GM12878 (cell line): Measurements from ENCODE around the gene CTXND2. TPM values are rescaled to one million over a fixed set of nuclear protein-coding genes. Genes with fewer than 3 reads are reported as not detected.

Experiments
- ATAC-seq: fragments of 200-7000 bp; cut with Tn5 transposase; 3 replicates; pipeline ENCODE4 v1.9.1; 2020; ENCODE audit warnings: mild to moderate bottlenecking, moderate library complexity
- BruUV-seq: library from RNA; stranded (reverse); fragments of 400-500 nt; replicated peaks from 2 replicates; lab custom pipeline; 2021; lab: Mats Ljungman, UMichigan
- CTCF ChIA-PET: fragments of 300-600 bp; sonication (Branson Sonifier 250); formaldehyde crosslinking; extraction: SDS; loops from one replicate; lab custom pipeline; 2021; ENCODE audit warnings: inconsistent platforms; lab: Yijun Ruan, JAX
- POLR2A ChIA-PET: fragments of 350-600 bp; formaldehyde crosslinking; extraction: SDS; loops from one replicate; lab custom pipeline; 2021; ENCODE audit warnings: inconsistent platforms; lab: Charles Lee
- RAD21 ChIA-PET: fragments of 300-600 bp; sonication (Branson Sonifier 250); formaldehyde crosslinking; loops from one replicate; lab custom pipeline; 2023; ENCODE audit warnings: antibody characterized with exemption; ENCODE audit not compliant: unreplicated experiment; lab: Charles Lee
- SMC1A ChIA-PET: fragments of 300-600 bp; sonication (Branson Sonifier 250); formaldehyde crosslinking; loops from one replicate; lab custom pipeline; 2023; ENCODE audit not compliant: unreplicated experiment, uncharacterized antibody; lab: Charles Lee
- DNase-seq: peaks from one replicate; pipeline ENCODE4 v3.0.0-alpha.2; 2011; ENCODE audit warnings: low read depth, low spot score
- FAIRE-seq: peaks from 3 replicates; lab custom pipeline; 2011; peaks lifted over from hg19 to GRCh38; lab: Jason Lieb, UNC
- H2AFZ ChIP-seq: 2 replicates; pipeline ENCODE4 v1.6.0; 2011; ENCODE audit warnings: low read depth, low read length, control low read depth; ENCODE audit not compliant: control insufficient read depth
- H3K27ac ChIP-seq: 2 replicates; pipeline ENCODE4 v1.5.1; 2011; ENCODE audit warnings: control low read depth; ENCODE audit not compliant: control insufficient read depth, insufficient read depth
- H3K27me3 ChIP-seq, 2 experiments: replicated peaks in 1 of 2; 2 replicates each; pipeline versions ENCODE4 v1.6.0 to v1.6.1; 2011; ENCODE audit warnings: low read length in 1 of 2; ENCODE audit not compliant: control insufficient read depth in 2 of 2, insufficient read depth in 2 of 2
- H3K36me3 ChIP-seq, 2 experiments: 2 replicates each; pipeline ENCODE4 v1.5.1; 2011; ENCODE audit warnings: low read length in 1 of 2; ENCODE audit not compliant: control insufficient read depth in 2 of 2, insufficient read depth in 2 of 2
- H3K4me1 ChIP-seq: 2 replicates; pipeline ENCODE4 v1.6.1; 2011; ENCODE audit warnings: mild to moderate bottlenecking, low read length, moderate library complexity, mixed read lengths; ENCODE audit not compliant: control insufficient read depth, insufficient read depth
- H3K4me2 ChIP-seq: 2 replicates; pipeline ENCODE4 v1.6.0; 2011; ENCODE audit warnings: control low read depth; ENCODE audit not compliant: control insufficient read depth, insufficient read depth
- H3K4me3 ChIP-seq: fragments of 200-600 bp; sonication (generic); 2 replicates; pipeline ENCODE4 v1.5.1; 2016
- H3K79me2 ChIP-seq: 2 replicates; pipeline ENCODE4 v1.6.0; 2011; ENCODE audit warnings: low read length; ENCODE audit not compliant: control insufficient read depth, insufficient read depth
- H3K9ac ChIP-seq: 2 replicates; pipeline ENCODE4 v1.8.0; 2011; ENCODE audit warnings: low read length, control low read depth, mixed read lengths; ENCODE audit not compliant: control insufficient read depth, insufficient read depth
- H3K9me3 ChIP-seq: replicated peaks from 3 replicates; pipeline ENCODE4 v1.5.1; 2011; ENCODE audit warnings: mild to moderate bottlenecking, low read length; ENCODE audit not compliant: control insufficient read depth, insufficient read depth
- H4K20me1 ChIP-seq: 2 replicates; pipeline ENCODE4 v1.6.0; 2011; ENCODE audit not compliant: control insufficient read depth, insufficient read depth
- CBFB ChIP-seq: IDR thresholded peaks from 2 replicates; pipeline ENCODE4 v1.6.1; 2016; ENCODE audit warnings: antibody characterized with exemption, low read depth
- EGR1 ChIP-seq, 2 experiments: IDR thresholded peaks; 1 replicate in 1 of 2; 2 replicates in 1 of 2; pipeline ENCODE4 v1.6.1; 2011 to 2012; ENCODE audit warnings: low read depth in 2 of 2, low read length in 2 of 2, borderline replicate concordance in 1 of 2, mild to moderate bottlenecking in 1 of 2, moderate library complexity in 1 of 2
- ETV6 ChIP-seq, 2 experiments: fragments of 450-650 bp in 1 of 2; IDR thresholded peaks in 1 of 2; conservative IDR thresholded peaks in 1 of 2; 2 replicates each; pipeline ENCODE4 v1.6.1; 2014; ENCODE audit warnings: antibody characterized with exemption in 1 of 2, borderline replicate concordance in 1 of 2, low read depth in 1 of 2, mild to moderate bottlenecking in 1 of 2, moderate library complexity in 1 of 2
- MAX ChIP-seq: IDR thresholded peaks from 2 replicates; pipeline ENCODE4 v1.6.1; 2012; ENCODE audit warnings: low read depth, low read length, improper control_type of control experiment
- NFXL1 ChIP-seq: fragments of 450-650 bp; IDR thresholded peaks from 2 replicates; pipeline ENCODE4 v1.6.1; 2017; ENCODE audit warnings: antibody characterized with exemption, mild to moderate bottlenecking, borderline replicate concordance
- POLR2A ChIP-seq: IDR thresholded peaks from 2 replicates; pipeline ENCODE4 v1.6.1; 2011; ENCODE audit warnings: low read depth, mild to moderate bottlenecking, low read length
- PRDM15 ChIP-seq: fragments of 450-650 bp; formaldehyde crosslinking; IDR thresholded peaks from 2 replicates; pipeline ENCODE4 v1.4.0; 2020; ENCODE audit warnings: mild to moderate bottlenecking, moderate library complexity
- ZNF384 ChIP-seq: IDR thresholded peaks from 2 replicates; pipeline ENCODE4 v1.6.1; 2012; ENCODE audit warnings: low read depth, mild to moderate bottlenecking, low read length, improper control_type of control experiment, borderline replicate concordance
- WGBS: methylation state at CpG from one replicate; pipeline ENCODE4 v1.1.6; 2016; ENCODE audit warnings: low lambda C conversion rate; ENCODE audit not compliant: insufficient replicate concordance, insufficient coverage; ENCODE audit errors: missing lambda C conversion rate; 5-methylcytosine and 5-hydroxymethylcytosine counted together
- in situ Hi-C: fragments of 300-500 bp; cut with MboI; formaldehyde crosslinking; loops from 9 replicates; pipeline ENCODE4 v1.14.3; 2018; ENCODE audit warnings: mixed read lengths
- intact Hi-C: fragments of 100-400 bp; cut with micrococcal nuclease; formaldehyde crosslinking; loops from one replicate; pipeline ENCODE4 v1.14.2; 2022; ENCODE audit not compliant: unreplicated experiment
- polyA plus RNA-seq, 11 experiments: library from polyadenylated mRNA; depleted of rRNA in 4 of 11; unstranded in 6 of 11; stranded (reverse) in 5 of 11; fragments of >200 nt; fragmentation: Nextera tagmentation in 4 of 11; fragmentation: Illumina TruSeq in 1 of 11; extraction: Ambion mirVana in 4 of 11; extraction: Trizol in 1 of 11; gene quantifications; 1 replicate in 1 of 11; 2 replicates in 10 of 11; pipeline versions ENCODE4 v1.2.1 to v1.2.3, GENCODE V29; 2011 to 2016; ENCODE audit warnings: inconsistent platforms in 2 of 11, missing spikeins in 2 of 11, low read depth in 1 of 11
- total RNA-seq, 4 experiments: library from RNA; depleted of rRNA in 3 of 4; stranded (reverse); fragments of >200 nt in 3 of 4; fragmentation: Illumina TruSeq in 1 of 4; extraction: Trizol in 1 of 4; gene quantifications; 2 replicates each; pipeline versions ENCODE4 v1.2.1 to v1.2.3, GENCODE V29; 2013 to 2021

The CTXND2 gene
- total and polyA plus RNA-seq, 10 of the 15 experiments (the other 5 are each of a cell fraction or from before 2014, with no cell fraction given), result not detected

GRCh38 chr1:150842964-150843363 lies 44.0 kb upstream of the CTXND2 start:
- ChIA-PET RAD21 (no interaction called here), CTCF (interaction anchor here (1.3 kb wide), 1 partner anchor 15 kb away, joined by 3 read pairs; no protein-coding TSS in a partner anchor), POLR2A (no interaction called here), SMC1A (interaction anchor here (1.2 kb wide), 1 partner anchor 39 kb away, joined by 3 read pairs; no protein-coding TSS in a partner anchor)
- Histone ChIP-seq H3K27ac (no peak overlapping the region), H4K20me1 (no peaks in the 10 kb centered on the region), H3K36me3 (no peaks in the 10 kb centered on the region; a peak in 1 of 4 replicates), H3K79me2 (no peaks in the 10 kb centered on the region), H3K4me3 (no peak overlapping the region), H3K9me3 (no peaks in the 10 kb centered on the region), H3K27me3 (no peaks in the 10 kb centered on the region), H3K4me2 (no peak overlapping the region), H3K9ac (no peak overlapping the region), H3K4me1 (no peaks in the 10 kb centered on the region), H2AFZ (no peak overlapping the region)
- 94% methylated on average over 2 of the region's 2 CpGs for WGBS
- in situ Hi-C loops (no loop called here), intact Hi-C loops (loop anchor here (5.0 kb wide), 1 partner anchor 34 kb away; the partner anchor contains the start of gene ARNT)
- FAIRE-seq (no peak), ATAC-seq (no peak), DNase-seq (no peak)
- BruUV-seq, result no TSS peak
- no peak for TF ChIP-seq MAX

GRCh38 chr1:150843474-150843873 lies 43.5 kb upstream of the CTXND2 start:
- ChIA-PET SMC1A (interaction anchor here (1.2 to 1.3 kb wide), 2 partner anchors 39 to 40 kb away, joined by 3 read pairs; no protein-coding TSS in a partner anchor), POLR2A (no interaction called here), CTCF (interaction anchor here (0.8 to 1.3 kb wide), 2 partner anchors 15 to 311 kb away, joined by 3 to 4 read pairs; no protein-coding TSS in a partner anchor), RAD21 (no interaction called here)
- 98% methylated on average over 2 of the region's 2 CpGs for WGBS
- in situ Hi-C loops (no loop called here), intact Hi-C loops (loop anchor here (5.0 kb wide), 1 partner anchor 34 kb away; the partner anchor contains the start of gene ARNT)
- no peaks in the 10 kb centered on the region for H3K4me1 ChIP-seq
- no peak overlapping the region for H3K4me3 ChIP-seq
- BruUV-seq, result no TSS peak
- H3K9me3 ChIP-seq, result no peaks in the 10 kb centered on the region
- FAIRE-seq (no peak), DNase-seq (no peak), ATAC-seq (no peak)
- H4K20me1 ChIP-seq, result no peaks in the 10 kb centered on the region
- no peaks in the 10 kb centered on the region; a peak in 1 of 4 replicates for H3K36me3 ChIP-seq
- no peak for TF ChIP-seq NFXL1
- no peak for TF ChIP-seq CBFB
- TF ChIP-seq PRDM15 (CRISPR knock-in tag), result no peak
- TF ChIP-seq ZNF384, result no peak
- TF ChIP-seq POLR2A, result no peak
- TF ChIP-seq EGR1 (IDR thresholded peaks at IDR 0.05; ENCODE audit: borderline replicate concordance in 1 of 2, low read depth in 2 of 2, low read length in 2 of 2), result no peak
- TF ChIP-seq ETV6 (conservative IDR thresholded peaks at IDR 0.05 in 1 of 2, IDR thresholded peaks at IDR 0.05 in 1 of 2; ENCODE audit: borderline replicate concordance in 1 of 2, low read depth in 1 of 2), result no peak
- H3K27me3 ChIP-seq, result no peaks in the 10 kb centered on the region
- no peak overlapping the region for H3K4me2 ChIP-seq
- H2AFZ ChIP-seq, result no peak overlapping the region
- H3K9ac ChIP-seq, result no peak overlapping the region
- no peaks in the 10 kb centered on the region for H3K79me2 ChIP-seq
- H3K27ac ChIP-seq, result no peak overlapping the region
